Nephron (organoid): ENCODE data around the gene TYK2.
A peak's percentile ranks its signal among the peaks of the same experiment; 100 is the strongest.

Source experiments
- H3K27ac Mint-ChIP-seq, 3 experiments: 2 replicates each; pipeline ENCODE4 v1.8.0; 2020; ENCODE audit warnings: mixed read lengths in 3 of 3, mild to moderate bottlenecking in 2 of 3, moderate library complexity in 1 of 3
- H3K27me3 Mint-ChIP-seq: 2 replicates; pipeline ENCODE4 v1.8.0; 2021; ENCODE audit warnings: low read depth, mild to moderate bottlenecking, moderate library complexity, mixed read lengths
- H3K36me3 Mint-ChIP-seq: 2 replicates; pipeline ENCODE4 v1.8.0; 2020; ENCODE audit warnings: low read depth, mixed read lengths
- H3K4me1 Mint-ChIP-seq: 2 replicates; pipeline ENCODE4 v1.8.0; 2020; ENCODE audit warnings: mixed read lengths
- H3K4me3 Mint-ChIP-seq, 3 experiments: 2 replicates each; pipeline ENCODE4 v1.8.0; 2020; ENCODE audit warnings: mild to moderate bottlenecking in 3 of 3, mixed read lengths in 3 of 3, moderate library complexity in 2 of 3
- H3K9me3 Mint-ChIP-seq: 2 replicates; pipeline ENCODE4 v1.8.0; 2020; ENCODE audit warnings: mixed read lengths
- CTCF ChIP-seq, 3 experiments: fragments of 200-600 bp; sonication (generic); IDR thresholded peaks; one replicate each; pipeline ENCODE4 v1.5.0; 2021; ENCODE audit warnings: antibody characterized with exemption in 3 of 3; ENCODE audit not compliant: unreplicated experiment in 3 of 3

The TYK2 gene

GRCh38 chr19:10333758-10334587 lies 46.4 kb downstream of the TYK2 start:
- Mint-ChIP-seq H3K27ac (peak overlapping the region; percentile 95 to 96 (median 96)), H3K36me3 (peaks cover 11% of the 10 kb centered on the region), H3K9me3 (no peaks in the 10 kb centered on the region), H3K4me3 (peak overlapping the region; percentile 95 to 99 (median 97)), H3K27me3 (peaks cover 4% of the 10 kb centered on the region), H3K4me1 (peaks cover 25% of the 10 kb centered on the region)
- TF ChIP-seq CTCF (IDR thresholded peaks at IDR 0.05; ENCODE audit: unreplicated experiment in 3 of 3) = no peak

DNA sequence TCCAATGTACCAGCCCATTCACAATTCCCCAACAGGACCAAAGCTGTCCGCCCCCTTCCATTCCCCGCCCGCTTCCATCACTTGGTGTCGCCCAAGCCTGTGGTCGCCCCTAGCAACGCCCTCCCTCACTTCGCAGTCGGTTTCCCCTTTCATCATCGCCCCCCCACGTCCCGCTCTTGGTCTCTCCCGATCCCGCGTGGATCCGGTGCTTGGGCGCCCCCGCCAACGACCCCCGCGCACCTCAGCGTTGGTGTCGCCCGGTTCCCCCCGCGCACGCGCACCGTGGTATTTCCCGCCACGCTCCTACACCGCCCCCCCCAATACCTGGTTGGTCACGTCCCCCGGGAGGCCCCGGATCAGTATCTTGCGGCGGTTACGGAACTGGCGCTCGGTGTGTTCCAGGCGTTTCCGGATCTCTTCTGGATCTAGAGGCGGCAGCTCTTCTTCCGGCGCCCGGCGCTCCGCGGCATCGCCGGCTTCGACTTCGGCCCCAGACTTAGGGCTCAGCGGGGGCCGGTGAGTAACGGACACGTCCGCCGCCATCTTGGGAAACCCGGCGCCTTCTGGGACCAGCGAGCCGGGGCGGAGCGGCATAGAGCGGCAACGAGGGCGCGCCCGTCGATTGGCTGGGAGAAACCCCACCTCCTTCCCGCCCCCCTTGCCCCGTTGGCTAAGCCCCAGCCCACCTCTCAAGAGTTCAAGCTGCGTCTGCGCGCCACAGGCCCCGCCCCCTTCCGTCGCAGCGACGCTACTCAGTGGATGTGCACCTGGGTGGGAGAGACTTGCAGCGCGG lies 47.2 kb downstream of the TYK2 start, which contains the start of gene RAVER1:
Gene RAVER1, minus strand, starts transcription at position 565 of the 793 bp plus-strand sequence. Its CDS starts 22 bp downstream, at position 543.
- peak within 1 kb of the TSS; percentile 95 to 99 (median 97) for H3K4me3 Mint-ChIP-seq
- TF ChIP-seq CTCF (IDR thresholded peaks at IDR 0.05; ENCODE audit: unreplicated experiment in 3 of 3) = no peak
- H3K27ac Mint-ChIP-seq = peak within 1 kb of the TSS; percentile 95 to 96 (median 96)
- peaks cover 11% of the 10 kb centered on the region for H3K36me3 Mint-ChIP-seq
- H3K9me3 Mint-ChIP-seq = no peaks in the 10 kb centered on the region
- peaks cover 25% of the 10 kb centered on the region for H3K4me1 Mint-ChIP-seq
- no peaks in the 10 kb centered on the region for H3K27me3 Mint-ChIP-seq

DNA sequence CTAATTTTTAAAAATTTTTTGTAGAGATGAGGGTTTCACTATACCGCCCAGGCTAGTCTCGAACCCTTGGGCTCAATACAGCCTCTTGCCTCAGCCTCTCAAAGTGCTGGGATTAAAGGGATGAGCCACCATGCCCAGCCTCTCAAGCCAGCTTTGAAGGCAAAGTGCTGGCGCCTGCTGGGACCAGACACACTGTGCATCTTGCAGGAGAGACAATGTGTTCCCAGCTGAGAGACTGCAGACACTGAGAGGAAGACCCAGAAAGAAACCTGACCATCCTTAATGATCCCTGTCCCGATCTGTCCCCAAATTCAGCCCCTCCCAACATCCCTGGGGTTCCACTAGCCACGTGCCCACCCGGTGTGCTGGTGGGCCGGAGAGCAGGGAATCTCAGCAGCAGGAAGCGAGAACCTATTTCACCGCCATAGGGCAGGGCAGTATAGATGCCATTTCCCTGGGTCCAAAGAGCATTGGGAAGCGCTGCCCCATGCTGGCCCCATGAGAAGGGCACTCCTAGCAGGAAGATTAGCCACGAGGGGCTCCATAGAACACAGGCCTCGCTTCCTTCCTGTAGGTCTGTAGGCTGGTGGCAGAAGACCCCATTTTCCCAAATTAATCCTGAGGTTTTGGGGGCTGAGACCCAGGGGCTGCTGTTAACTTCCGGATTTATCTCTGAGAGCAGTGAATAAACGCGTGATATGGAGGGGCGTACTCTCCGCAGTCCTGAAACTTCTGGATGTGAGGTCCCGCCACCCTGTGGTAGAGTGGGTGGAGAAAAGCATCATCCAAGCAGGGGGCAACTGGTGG lies 48.0 kb downstream of the TYK2 start:
- peak overlapping the region; percentile 95 to 96 (median 96) for H3K27ac Mint-ChIP-seq
- no peak for TF ChIP-seq CTCF (IDR thresholded peaks at IDR 0.05; ENCODE audit: unreplicated experiment in 3 of 3)
- H3K4me1 Mint-ChIP-seq = peaks cover 25% of the 10 kb centered on the region
- H3K36me3 Mint-ChIP-seq = peaks cover 16% of the 10 kb centered on the region
- no peaks in the 10 kb centered on the region for H3K9me3 Mint-ChIP-seq
- H3K27me3 Mint-ChIP-seq = no peaks in the 10 kb centered on the region
- H3K4me3 Mint-ChIP-seq = peak overlapping the region; percentile 95 to 99 (median 97)

GRCh38 chr19:10329555-10329954 lies 50.8 kb downstream of the TYK2 start:
- Mint-ChIP-seq H3K27ac (no peak overlapping the region), H3K9me3 (no peaks in the 10 kb centered on the region), H3K27me3 (no peaks in the 10 kb centered on the region), H3K36me3 (peaks cover 28% of the 10 kb centered on the region), H3K4me3 (no peak overlapping the region), H3K4me1 (peaks cover 21% of the 10 kb centered on the region)
- no peak for TF ChIP-seq CTCF (IDR thresholded peaks at IDR 0.05; ENCODE audit: unreplicated experiment in 3 of 3)

- Mint-ChIP-seq H3K9me3 (no peaks in the 10 kb centered on the region), H3K4me1 (peaks cover 13% of the 10 kb centered on the region), H3K4me3 (no peak overlapping the region), H3K36me3 (peaks cover 33% of the 10 kb centered on the region), H3K27me3 (no peaks in the 10 kb centered on the region), H3K27ac (no peak overlapping the region)
- TF ChIP-seq CTCF (IDR thresholded peaks at IDR 0.05; ENCODE audit: unreplicated experiment in 3 of 3) = no peak
Observed at GRCh38 chr19:10328558-10329429, 51.6 kb downstream of the TYK2 start.
